HG02588 (cell line): ENCODE results near the gene F2RL1.
"Not testable (repeated sequence)": the region's sequence is repeated elsewhere in the genome, so short reads cannot be mapped to it uniquely, and the experiment has no call there.

Experiments
- ATAC-seq: cut with Tn5 transposase; IDR thresholded peaks from one replicate; pipeline ENCODE4 v1.9.1; 2021; ENCODE audit warnings: mild to moderate bottlenecking, moderate library complexity; ENCODE audit not compliant: unreplicated experiment

The F2RL1 gene, protein sequence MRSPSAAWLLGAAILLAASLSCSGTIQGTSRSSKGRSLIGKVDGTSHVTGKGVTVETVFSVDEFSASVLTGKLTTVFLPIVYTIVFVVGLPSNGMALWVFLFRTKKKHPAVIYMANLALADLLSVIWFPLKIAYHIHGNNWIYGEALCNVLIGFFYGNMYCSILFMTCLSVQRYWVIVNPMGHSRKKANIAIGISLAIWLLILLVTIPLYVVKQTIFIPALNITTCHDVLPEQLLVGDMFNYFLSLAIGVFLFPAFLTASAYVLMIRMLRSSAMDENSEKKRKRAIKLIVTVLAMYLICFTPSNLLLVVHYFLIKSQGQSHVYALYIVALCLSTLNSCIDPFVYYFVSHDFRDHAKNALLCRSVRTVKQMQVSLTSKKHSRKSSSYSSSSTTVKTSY

DNA sequence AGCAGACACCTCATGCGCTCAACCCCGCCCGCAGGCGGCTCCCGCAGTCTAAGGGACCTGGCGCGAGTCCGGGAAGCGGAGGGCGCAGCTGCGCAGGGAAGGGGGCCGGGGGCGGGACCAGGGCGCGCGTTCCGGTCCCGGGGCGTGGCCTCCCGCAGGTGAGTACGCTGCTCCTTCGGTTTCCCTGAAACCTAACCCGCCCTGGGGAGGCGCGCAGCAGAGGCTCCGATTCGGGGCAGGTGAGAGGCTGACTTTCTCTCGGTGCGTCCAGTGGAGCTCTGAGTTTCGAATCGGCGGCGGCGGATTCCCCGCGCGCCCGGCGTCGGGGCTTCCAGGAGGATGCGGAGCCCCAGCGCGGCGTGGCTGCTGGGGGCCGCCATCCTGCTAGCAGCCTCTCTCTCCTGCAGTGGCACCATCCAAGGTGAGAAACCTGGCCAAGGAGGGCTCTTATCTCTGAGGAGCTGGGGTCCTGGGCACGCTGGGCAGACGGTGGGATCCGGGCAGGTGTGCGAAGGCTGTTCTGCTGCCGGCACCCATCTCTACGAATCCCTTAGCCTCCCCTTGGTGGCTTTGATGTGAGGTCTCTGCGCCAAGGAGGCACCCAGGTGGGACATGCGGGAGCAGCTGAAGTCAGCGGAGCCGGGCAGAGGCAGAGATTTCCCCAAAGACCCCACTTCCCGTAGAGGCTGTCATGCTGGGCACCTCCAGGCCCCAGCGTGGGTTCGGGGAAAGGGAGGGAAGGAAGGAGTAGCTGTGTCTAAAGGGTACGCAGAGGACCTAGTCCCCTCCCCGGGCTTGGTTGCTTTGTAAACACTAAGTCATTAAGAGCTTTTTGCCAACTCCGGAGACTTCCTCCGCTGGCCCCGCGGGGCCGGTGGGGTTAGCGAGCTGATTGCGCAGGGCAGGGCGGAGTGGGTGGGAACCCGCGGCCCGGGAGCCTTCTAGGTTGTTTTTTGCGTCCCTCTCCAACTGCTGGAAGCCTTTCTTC is at the start of gene F2RL1:
Gene F2RL1, plus strand, starts transcription at position 187 of the 988 bp plus-strand sequence. Its CDS starts 153 bp downstream, at position 340.
- ATAC-seq: no peak

DNA sequence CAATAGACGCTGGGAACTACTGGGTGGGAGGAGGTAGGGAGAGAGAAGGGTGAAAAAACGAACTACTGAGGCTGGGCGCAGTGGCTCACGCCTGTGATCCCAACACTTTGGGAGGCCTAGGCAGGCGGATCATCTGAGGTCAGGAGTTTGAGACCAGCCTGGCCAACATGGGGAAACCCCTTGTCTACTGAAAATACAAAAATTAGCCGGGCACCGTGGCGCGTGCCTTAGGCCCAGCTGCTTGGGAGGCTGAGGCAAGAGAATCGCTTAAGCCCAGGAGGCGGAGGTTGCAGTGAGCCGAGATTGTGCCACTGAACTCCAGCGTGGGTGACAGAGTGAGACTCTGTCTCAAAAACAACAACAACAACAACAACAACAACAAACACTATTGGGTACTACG is 47.8 kb upstream of the F2RL1 start:
- not testable (repeated sequence) for ATAC-seq

DNA sequence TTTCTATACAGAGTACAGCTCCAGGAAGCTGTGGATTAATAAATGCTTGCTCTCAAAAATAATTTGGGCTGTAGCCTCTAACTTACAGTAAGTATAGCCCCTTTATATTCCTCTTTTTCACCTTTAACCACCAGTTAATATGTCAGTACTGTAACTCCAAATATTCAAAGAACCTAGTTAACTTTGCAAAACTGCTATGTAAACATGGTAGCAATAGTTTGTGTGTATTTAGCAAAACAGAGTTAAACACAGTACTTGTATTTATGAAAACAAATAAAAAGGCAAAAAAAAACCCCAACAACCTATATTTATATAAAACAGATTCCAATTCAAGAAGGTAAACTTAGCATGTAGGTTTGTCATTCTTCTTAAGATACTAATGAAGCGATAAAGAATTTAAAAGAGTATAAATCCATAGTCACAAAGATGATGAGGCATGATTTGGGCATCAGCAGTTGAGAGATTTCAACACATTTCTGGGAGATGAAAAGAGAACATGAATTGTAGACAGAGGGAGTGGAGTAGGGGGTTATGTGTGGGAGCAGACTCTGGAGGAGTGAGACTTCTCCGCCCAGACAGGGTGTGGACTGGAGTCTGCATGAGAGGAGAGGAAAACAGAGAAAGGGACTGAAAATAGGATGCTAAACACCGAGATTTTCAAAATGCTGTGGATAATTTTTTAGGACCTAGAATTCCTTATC is 47.0 kb upstream of the F2RL1 start:
- no peak for ATAC-seq

DNA sequence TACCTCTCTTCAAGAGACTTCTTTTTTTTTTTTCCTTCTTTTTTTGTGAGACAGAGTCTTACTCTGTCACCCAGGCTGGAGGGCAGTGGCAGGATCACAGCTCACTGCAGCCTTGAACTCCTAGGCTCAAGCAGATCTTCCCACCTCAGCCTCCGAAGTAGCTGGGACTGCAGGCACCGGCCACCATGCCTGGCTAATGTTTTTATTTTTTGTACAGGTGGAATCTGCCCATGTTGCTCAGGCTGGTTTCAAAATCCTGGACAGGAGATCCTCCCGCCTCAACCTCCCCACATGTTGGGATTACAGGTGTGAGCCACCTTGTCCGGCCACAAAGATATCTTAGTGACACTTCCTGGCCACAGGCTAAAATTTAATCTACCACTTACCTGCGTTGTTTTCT is 42.9 kb upstream of the F2RL1 start:
- no peak for ATAC-seq

DNA sequence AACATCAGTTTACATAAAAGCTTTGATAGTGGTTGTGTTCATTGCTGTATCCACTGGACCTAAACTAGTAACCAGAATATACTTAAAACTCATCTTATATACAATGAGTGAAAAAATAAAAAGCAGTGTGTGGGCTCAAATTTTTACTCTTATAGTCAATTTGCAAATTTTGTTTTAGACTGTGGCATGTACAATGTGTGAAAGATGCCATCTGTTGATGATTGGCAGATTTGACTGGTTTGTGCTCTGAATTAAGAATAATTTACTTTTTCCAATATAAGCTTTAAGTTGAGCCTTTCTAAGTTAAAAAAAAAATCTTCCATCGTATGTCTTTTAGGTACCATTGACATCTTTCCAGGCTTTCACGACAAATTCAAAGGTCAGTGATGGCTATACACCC is 42.4 kb upstream of the F2RL1 start:
- no peak for ATAC-seq

DNA sequence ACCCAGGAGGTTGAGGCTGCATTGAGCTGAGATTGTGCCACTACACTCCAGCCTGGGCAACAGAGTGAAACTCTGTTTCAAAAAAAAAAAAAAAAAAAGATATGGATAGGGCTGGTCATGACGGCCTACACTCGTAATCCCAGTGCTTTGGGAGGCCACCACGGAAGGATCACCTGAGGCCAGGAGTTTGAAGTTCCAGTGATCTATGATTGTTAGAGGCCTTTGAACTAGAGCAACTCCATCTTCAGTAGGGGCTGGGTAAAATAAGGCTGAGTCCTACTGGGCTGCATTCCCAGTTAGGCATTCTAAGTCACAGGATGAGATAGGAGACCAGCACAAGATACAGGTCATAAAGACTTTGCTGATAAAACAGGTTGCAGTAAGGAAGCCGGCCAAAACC is 38.2 kb upstream of the F2RL1 start:
- not testable (repeated sequence) for ATAC-seq

DNA sequence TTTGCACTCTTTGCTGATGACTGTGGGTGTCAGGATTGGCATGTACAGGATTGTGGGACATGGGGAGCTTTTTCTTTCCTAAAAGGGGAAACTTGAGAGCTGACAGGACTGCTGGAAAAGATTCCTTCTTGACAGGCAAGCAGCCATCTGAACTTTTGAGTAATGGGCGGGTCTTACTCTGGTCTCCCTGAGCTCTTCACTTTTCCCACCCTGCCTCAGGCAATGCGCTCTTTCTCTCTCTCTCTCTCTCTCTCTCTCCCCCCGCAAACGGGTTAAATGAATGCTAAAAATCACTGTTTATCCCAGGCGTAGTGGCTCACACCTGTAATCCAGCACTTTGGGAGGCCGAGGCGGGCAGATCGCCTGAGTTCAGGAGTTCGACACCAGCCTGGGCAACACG is 37.1 kb upstream of the F2RL1 start:
- ATAC-seq: no peak

DNA sequence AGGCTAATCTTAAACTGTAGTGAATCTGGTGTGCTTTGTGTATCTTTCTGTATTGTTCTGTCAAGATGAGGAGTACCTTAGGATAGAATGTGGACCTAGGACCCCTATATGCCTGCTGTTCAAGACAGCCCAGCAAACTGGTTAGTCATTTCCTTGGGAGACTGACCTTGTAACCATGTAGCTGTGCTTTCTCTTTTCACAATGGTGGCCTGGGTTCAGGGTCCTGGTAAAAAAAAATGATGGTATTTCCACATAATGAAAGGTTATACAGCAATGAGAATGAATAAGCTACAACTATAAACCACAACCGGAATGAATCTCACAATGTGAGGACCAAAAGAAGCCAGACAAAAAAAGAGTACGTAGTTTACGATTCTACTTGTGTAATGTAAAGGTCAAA is 36.4 kb upstream of the F2RL1 start:
- ATAC-seq: no peak

DNA sequence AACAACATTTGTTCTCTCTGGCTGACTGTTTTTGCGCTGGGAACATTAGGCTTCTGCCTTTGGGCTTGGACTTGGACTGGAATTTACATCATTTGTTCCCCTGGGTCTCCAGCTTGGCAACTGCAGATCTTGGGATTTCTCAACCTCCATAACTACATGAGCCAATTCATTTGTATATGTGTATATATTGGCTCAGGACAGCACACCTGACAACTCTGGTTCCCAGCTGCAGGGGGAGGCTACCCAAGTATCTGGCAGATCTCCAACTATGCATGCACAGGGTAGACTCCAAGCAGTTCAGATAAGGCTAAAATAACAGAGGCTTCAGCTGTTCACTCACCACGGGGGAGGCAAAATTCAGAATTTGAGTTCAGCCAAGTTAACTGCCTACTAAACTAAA is 31.6 kb upstream of the F2RL1 start:
- no peak for ATAC-seq

DNA sequence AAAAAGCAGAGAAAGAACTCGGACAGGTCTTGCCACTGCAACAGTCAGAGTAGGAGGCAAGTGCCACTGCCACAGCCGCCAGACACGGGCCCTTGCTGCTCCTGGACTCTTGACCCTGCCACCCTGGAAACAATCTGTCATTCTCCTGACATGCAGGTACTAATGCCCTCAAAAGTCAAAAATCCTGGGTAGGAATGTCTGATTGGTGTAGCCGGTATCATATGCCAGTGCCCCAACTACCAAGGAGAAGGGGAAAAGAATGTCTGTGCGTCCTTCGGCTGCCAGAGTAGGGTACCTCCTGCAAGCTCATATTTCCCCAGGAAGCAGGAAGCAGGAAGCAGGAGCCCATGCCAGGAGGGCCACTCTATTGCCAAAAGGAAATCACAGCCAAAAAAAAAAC is 30.5 kb upstream of the F2RL1 start:
- no peak for ATAC-seq

DNA sequence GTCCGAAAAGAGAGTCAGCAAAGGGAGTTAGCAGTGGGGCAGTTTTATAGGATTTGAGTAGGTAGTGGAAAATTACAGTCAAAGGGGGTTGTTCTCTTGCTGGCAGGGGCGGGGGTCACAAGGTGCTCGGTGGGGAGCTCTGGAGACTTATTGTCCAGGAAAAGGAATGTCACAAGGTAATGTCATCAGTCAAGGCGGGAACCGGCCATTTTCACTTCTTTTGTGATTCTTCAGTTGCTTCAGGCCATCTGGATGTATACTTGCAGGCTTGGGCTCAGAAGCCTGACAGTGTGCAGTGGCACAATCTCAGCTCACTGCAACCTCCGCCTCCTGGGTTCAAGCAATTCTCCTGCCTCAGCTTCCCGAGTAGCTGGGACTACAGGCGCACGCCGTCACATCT is 29.6 kb upstream of the F2RL1 start:
- not testable (repeated sequence) for ATAC-seq

DNA sequence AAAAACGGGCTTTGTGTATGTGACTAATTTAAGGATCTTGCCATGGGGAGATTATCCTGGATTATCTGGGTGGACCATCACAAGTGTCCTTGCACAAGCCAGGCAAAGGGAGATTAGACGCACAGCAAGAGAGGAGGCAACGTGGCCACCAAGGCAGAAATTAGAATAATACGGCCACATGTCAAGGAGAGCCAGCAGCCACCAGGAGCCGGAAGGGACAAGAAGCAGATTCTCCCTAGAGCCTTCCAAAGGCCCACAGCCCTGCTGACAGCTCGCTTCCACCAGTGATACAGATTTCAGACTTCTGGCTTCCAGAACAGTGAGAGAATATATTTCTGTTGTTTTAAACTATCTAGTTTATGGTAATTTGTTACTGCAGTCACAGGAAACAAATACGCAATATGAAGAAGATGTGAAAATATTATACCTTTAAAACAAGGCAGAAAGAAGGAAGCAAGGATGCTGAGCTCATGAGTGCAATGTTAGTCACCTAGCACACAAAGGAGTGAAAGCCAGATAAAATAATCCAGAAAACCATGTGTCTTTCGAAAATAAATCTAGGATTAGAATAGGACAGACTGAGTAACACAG is 28.7 kb upstream of the F2RL1 start:
- no peak for ATAC-seq

DNA sequence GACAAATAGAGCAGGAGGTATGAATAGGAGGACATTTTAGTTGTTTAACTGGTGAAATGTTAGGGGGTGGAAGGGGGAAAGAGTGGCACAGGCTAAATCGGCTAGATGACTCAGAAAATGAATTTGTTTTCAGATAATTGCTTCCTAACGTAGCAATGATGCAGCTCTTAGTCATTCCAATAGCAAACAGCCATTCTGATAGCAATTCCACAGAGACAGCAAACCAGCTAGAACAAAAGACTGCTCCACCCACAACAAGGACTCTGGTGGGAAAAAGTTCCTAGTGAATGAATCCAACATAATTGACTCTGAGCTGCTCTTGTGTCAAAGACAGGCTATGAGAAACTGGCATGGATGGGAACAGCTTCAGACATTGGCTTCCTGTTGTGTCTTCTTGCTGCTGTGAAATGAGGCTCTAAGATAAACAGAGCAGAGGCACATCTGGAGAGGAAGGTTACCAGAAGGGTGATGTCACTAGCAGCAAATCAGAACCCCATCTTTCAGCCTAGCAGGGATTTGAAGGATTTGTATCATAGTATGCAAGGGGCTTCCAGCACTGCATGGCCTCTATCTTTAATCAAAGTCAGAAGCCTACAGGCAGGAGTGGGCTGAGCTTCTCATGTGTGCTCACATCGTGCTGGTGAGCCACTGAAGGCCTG is 28.1 kb upstream of the F2RL1 start:
- ATAC-seq: no peak

DNA sequence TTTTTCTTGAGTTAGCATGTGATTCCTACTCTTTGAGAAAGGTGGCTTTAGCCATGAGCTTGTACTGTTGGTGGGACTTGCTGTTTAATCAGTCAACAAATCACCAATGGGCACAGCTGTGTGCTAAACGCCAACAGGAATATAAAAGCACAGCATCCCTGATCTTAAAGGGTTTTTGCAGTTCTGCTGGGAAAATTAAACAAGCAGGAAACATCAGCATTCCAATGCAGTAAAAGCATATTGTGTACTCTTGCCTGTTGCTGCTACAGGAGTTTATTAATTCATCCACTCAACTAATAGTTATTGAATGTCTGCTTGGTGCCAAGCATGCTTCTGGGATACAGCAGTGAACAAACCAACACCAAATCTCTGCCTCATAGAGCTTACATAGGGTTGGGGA is 27.4 kb upstream of the F2RL1 start:
- no peak for ATAC-seq

DNA sequence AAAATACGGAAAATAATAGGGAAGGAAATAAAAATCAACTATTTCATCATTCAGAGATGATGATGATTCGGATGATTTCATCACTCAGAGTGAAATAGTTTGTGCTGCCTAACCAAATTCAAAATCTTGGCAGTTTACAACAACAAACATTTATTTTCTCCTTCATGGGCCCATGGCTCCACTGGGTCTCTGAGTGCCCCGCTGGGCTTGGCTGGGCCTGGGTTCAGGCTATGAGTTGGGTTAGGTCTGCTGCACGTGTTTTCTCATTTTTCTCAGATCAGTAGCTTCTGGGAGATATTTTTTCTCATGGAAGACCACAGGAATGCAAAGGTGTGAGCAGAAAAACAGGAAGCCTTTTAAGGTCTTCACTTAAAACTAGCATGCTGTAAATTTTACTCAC is 24.0 kb upstream of the F2RL1 start:
- no peak for ATAC-seq

DNA sequence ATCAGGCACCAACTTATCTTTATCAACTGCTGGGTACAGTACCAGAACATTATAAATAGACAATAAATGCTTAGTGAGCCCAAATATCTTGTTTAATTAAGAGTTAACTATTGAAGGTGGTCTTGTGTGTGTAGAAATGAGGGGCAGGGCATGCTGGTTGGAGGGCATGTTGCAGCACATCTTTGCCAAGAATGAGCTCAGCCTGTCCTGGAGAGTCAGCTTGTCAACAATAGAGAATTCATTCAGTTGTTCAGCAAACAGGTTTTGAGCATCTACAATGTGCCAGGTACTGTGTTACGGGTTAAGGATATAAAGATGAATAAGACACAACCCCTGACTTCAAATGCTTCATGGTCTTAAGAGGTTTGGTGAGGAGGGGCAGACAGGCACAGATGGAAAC is 19.2 kb upstream of the F2RL1 start:
- ATAC-seq: no peak

DNA sequence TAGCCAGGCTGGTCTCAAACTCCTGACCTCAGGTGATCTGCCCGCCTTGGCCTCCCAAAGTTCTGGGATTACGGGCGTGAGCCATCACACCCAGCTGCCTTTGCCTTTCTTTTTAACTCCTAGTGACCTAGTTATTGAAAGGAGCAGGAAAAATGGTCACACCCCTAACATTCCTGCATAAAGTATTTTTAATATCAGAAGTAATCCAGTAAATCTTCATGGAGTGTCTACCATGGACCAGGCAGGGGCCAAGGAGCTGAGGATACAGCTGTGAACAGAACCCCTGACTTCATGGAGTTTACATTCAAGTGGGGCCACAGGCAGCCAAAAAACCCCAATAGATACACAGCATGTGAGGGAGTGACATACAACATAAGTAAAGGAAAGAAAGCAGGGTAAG is 18.3 kb upstream of the F2RL1 start:
- ATAC-seq: no peak

DNA sequence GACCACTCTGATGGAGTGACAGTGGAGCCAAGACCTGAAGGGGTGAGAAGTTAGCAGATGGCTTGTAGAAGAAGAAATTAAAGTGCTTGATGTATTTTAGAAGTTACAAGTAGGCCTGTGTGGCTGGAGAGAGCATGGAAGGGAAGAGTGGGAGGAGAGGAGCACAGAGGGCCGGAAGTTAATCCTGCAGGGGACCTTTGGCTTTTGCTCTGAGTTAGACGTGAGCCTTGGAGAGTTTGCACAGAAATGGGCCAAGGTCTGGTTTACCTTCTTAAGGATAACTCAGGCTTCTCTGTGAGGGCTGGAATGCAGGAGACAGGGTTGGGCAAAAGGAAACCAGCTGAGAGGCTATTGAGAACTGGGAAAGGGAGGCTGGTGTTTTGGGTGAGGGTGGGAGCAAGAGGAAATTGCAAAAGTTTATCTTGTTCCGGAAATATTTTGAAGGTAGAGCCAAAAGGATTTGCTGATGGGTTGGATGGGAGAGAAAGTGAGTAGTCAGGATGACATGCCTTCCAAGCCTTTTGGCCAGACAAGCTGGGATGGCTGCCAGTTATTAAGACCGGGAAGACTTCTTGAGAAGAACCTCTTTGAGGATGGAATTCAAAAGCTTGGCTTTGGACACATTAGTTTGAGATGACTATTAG is 17.5 kb upstream of the F2RL1 start:
- ATAC-seq: no peak

DNA sequence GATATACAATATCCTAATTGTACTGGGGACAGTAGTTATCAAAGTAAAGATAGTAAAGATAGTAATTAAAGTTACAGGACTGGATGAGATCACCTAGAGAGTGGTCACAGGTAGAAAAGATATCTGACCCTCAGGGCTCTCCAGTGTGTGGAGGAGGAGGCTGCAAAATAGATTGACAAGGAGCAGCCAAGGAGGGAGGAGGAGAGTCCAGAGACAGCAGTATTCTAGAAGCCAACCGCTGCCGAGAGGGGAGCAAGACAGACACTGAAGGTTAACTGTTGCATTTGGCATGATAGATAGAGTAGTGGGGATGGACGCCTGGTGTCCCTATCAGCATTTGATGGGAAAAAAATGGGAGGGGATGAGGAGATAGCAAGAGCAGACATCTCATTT is 17.0 kb upstream of the F2RL1 start:
- no peak for ATAC-seq

DNA sequence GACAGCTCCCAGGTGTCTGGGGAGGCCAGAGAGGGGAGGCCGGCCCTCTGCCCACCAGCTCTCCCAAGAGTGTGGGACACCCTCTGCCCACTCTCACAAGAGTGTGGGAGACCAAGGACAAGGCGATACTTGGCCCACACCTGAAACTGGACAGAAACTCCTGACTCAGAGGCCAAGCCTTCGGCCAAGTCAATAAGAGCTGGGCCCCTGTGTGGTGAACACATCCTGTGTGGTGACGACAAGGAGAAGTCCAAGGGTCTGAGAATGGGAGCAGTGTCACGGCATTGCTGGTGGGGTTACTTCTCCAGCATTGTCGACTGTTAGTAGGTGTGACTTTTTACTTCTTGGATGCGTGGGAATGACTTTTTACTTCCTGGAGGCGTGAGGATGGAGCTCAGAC is 14.6 kb upstream of the F2RL1 start:
- no peak for ATAC-seq
